Stimulated activated effector memory CD8-positive, alpha-beta T cell treated with anti-CD3 and anti-CD28 coated beads, Interleukin-12 subunit alpha, Interleukin-12 subunit beta, amount 100 ng/mL, for 72 hours (primary cell): ENCODE measurements around the gene CCR4.

Experiments
- ATAC-seq: fragments of 150-1000 bp; cut with Tn5 transposase; 2 replicates; pipeline ENCODE4 v1.10.0; 2021
- DNase-seq, 2 donors: peaks; one replicate each; pipeline ENCODE4 v3.0.0; 2021 to 2022; ENCODE audit warnings: low spot score in 2 of 2
- H3K27ac Mint-ChIP-seq: one replicate; pipeline ENCODE4 v1.8.0; 2022; ENCODE audit warnings: mild to moderate bottlenecking, mixed read lengths
- H3K36me3 Mint-ChIP-seq: one replicate; pipeline ENCODE4 v1.8.0; 2022; ENCODE audit warnings: mild to moderate bottlenecking, mixed read lengths
- H3K4me1 Mint-ChIP-seq: one replicate; pipeline ENCODE4 v1.8.0; 2022; ENCODE audit warnings: mixed read lengths
- H3K4me3 Mint-ChIP-seq: one replicate; pipeline ENCODE4 v1.8.0; 2022; ENCODE audit warnings: mild to moderate bottlenecking, mixed read lengths
- H3K9me3 Mint-ChIP-seq: one replicate; pipeline ENCODE4 v1.8.0; 2022; ENCODE audit warnings: mixed read lengths

The CCR4 gene

DNA sequence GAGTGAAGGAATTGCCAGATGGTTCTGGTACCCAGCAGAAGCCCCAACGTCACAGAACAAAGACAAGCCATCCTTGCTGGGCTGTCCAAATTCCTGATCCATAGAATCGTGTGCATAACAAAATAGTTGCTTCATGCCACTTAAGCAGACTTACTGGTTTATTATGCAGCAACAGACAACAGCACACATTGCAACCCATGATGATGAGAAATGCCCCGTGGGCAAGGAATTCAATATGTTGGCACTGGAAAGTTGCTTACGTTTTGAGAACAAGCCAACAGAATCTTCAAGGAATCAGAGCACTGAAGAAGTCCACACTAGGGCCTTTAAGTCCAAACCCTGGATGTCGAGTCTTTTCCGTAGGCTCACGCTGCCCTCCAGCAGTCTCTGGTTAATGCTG is 40.3 kb downstream of the CCR4 start:
- peaks cover 48% of the 10 kb centered on the region for H3K36me3 Mint-ChIP-seq
- H3K4me1 Mint-ChIP-seq: peaks cover 64% of the 10 kb centered on the region
- H3K9me3 Mint-ChIP-seq: no peaks in the 10 kb centered on the region
- H3K27ac Mint-ChIP-seq: peak overlapping the region; percentile 96
- DNase-seq (no peak), ATAC-seq (no peak)
- peak overlapping the region; percentile 65 for H3K4me3 Mint-ChIP-seq

DNA sequence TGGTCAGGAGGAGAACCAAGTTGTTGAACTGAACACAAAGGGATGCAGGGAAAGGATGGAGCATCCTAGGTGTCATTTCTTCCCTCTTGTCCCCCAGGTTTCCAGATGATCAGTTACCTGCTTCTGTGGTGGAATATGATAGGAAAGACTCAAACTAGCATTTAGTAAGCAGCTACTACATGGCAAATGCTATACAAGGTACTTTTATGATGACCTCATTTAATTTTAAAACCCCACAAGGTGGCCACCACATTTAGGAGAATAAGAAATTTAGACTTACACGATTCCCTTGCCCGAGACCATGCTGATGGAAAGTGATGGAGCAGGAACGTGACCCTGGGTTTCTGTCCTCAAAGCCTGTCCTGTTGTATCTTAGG is 40.9 kb downstream of the CCR4 start:
- Mint-ChIP-seq H3K36me3 (peaks cover 48% of the 10 kb centered on the region), H3K9me3 (no peaks in the 10 kb centered on the region)
- peak; percentile 40 for ATAC-seq

DNA sequence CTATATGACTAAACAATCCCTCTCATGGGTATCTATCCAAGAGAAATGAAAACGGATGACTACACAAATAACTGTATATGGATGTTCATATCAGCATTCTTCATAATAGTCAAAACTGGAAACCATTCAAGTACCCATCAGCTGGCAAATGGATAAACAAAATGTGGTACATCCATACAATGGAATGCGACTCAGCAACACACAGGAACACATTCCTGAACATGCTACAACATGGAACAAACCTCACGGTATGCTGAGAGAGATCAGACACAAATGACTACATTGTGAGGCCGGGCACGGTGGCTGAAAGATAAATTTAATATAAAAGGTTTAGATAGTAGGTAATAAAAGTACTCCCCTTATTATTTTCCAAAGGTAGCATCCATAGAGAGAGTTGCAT is 42.6 kb downstream of the CCR4 start:
- DNase-seq: no peak
- peaks cover 40% of the 10 kb centered on the region for H3K36me3 Mint-ChIP-seq
- H3K27ac Mint-ChIP-seq: peak overlapping the region; percentile 96
- no peaks in the 10 kb centered on the region for H3K9me3 Mint-ChIP-seq
- H3K4me1 Mint-ChIP-seq: peaks cover 74% of the 10 kb centered on the region
- peak overlapping the region; percentile 65 for H3K4me3 Mint-ChIP-seq
- no peak for ATAC-seq

More for the DNA sequence above, 40.9 kb downstream of the CCR4 start:
- no peak for DNase-seq
- Mint-ChIP-seq H3K27ac (peak overlapping the region; percentile 96), H3K4me3 (peak overlapping the region; percentile 65), H3K4me1 (peaks cover 64% of the 10 kb centered on the region)

DNA sequence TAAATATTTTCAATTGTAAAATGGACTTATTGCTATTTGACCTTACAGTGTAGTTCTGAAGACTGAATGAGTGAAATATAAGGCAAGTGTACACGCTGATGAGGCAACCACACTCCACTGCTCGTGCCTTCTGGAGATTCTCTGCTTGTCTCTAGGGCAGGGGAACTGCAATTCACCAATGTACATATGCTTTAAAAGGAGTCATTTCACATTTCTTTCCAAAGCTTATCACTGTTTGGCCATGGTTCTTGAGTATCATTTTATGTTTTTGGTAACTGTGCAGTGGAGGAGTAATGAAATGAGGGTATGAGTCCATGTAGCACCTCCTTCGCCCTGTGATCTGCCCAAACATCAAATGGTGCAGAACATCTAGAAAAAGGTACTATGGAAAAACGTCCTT is 43.7 kb downstream of the CCR4 start:
- ATAC-seq: no peak
- H3K4me3 Mint-ChIP-seq: no peak overlapping the region
- H3K27ac Mint-ChIP-seq: no peak overlapping the region

DNA sequence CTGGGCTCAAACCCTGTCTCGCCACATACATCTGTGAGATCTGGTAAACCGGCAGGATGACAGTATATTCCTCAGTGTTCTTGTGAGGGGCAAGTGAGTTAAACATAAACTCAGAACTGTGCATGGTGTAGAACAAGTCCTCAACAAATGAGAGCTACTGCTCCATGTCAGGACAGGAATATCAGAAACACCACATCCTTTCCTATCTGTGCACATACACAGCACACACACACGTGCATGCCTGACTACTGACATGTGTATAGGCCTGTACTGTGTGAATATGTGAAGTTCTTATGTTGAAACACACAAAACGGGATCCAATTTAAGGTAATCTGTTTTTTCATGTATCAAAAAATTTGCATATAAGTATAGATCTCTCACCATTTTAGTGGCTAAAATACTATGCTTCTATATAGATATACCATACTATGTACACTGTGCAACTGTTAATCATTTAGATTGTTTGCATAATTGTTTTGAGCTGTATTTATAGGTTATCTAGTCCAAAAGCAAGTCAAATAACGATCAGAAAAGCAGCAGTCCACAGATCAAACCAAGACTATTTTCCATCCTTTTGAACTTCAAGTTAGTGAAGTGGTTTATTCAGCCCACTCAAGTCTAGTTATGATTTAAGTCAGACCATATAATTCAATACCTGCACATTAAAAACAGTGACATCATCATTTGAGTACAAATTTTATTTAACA is 44.8 kb downstream of the CCR4 start:
- H3K4me3 Mint-ChIP-seq: no peak overlapping the region
- ATAC-seq (peak; percentile 11), DNase-seq (no peak)
- H3K27ac Mint-ChIP-seq: peak overlapping the region; percentile 71
- H3K9me3 Mint-ChIP-seq: no peaks in the 10 kb centered on the region
- peaks cover 76% of the 10 kb centered on the region for H3K4me1 Mint-ChIP-seq
- H3K36me3 Mint-ChIP-seq: peaks cover 38% of the 10 kb centered on the region

More for the DNA sequence above, 43.7 kb downstream of the CCR4 start:
- Mint-ChIP-seq H3K36me3 (peaks cover 38% of the 10 kb centered on the region), H3K9me3 (no peaks in the 10 kb centered on the region), H3K4me1 (peaks cover 76% of the 10 kb centered on the region)
- DNase-seq: no peak

DNA sequence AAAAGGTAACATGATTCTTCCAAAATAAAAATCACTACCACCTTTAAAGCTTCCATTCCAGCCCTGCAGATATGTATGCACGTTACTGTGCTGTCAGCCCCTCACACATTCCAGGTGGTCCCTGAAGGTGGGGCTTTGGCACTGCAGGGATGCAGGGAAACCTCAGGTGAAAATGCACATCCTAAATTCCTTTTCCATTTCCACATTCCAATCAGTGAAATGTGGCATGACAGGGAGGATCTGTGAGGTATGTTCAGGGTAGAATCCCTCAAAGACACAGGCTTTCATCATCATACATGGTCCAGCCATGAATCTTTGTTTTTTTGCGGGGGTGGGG is 45.3 kb downstream of the CCR4 start:
- Mint-ChIP-seq H3K4me3 (no peak overlapping the region), H3K27ac (peak overlapping the region; percentile 71)

DNA sequence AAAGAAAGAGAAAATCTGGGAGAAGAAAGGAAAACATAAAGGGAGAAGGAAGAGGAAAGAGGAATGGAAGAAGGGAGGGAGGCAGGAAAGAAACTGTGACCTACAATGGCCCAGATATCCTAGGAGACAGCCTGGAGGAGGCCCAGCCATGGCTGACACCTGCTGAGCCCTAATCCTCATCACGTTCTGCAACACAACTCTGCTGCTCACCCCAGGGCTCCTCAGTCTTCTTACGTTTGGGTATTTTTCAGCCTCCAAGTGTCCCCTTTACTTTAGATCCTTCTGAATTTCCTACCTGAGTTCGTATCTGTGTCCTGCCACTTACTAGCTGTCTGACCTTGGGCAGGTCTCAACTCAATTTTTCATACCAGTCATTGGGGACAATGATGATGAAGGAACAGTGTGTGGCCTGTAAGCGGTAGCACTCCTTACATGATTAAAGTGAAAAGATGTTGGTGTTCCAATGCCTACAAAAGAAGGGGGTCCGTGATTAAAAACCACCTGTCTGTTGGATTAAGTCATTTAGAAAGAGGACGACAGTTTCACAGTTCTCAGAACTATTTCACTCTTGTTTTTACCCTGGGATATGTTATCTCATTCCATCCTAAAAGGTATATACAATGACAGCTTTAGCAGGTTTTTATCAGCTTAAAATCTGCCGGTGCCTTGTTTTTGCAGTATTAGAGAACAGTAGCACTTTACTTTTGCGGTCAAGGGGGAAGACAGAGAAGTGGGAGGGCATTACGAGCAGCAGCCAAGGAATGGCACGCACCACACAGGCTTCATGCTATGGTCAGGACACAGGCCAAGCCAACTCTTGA is 47.4 kb downstream of the CCR4 start:
- Mint-ChIP-seq H3K36me3 (peaks cover 31% of the 10 kb centered on the region), H3K4me3 (peak overlapping the region; percentile 27), H3K9me3 (no peaks in the 10 kb centered on the region), H3K27ac (peak overlapping the region; percentile 53), H3K4me1 (peaks cover 75% of the 10 kb centered on the region)
- DNase-seq (no peak), ATAC-seq (peak; percentile 76)

More for the DNA sequence above, 45.3 kb downstream of the CCR4 start:
- Mint-ChIP-seq H3K9me3 (no peaks in the 10 kb centered on the region), H3K4me1 (peaks cover 81% of the 10 kb centered on the region), H3K36me3 (peaks cover 38% of the 10 kb centered on the region)
- ATAC-seq (no peak), DNase-seq (no peak)

DNA sequence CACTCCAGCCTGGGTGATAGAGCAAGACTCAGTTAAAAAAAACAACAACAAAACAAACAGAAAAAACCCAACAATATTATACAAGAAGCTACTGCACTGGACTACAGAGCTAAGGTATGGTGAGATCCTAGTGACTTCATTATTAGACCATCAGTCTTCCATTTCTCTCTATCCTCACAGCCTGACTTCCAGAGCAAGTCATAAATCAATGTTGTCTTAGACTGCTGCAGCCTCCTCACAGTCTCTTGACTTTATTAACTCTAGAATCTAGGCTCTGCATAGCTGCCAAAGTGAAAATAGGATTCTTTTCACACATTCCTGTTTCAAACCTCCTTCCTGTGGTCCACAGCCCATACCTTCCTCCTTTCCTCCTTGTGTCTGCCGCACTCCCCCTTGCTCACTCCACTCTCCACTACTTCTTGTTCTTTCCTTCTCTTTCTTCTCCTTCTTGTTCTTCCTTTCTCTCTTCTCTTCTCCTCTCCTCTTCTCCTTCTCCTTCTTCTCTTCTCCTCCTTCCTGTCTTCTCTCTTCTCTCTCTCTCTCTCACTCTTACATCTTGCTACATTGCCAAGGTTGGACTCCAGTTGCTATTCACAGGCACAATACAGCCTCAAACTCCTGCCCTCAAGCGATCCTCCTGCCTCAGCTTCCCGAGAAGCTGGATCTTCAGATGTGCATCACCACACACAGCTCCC is 49.4 kb downstream of the CCR4 start:
- peaks cover 31% of the 10 kb centered on the region for H3K36me3 Mint-ChIP-seq
- ATAC-seq (no peak), DNase-seq (no peak)
- H3K9me3 Mint-ChIP-seq: no peaks in the 10 kb centered on the region
- H3K4me1 Mint-ChIP-seq: peaks cover 75% of the 10 kb centered on the region
- peak overlapping the region; percentile 8 for H3K4me3 Mint-ChIP-seq
- peak overlapping the region; percentile 32 for H3K27ac Mint-ChIP-seq

DNA sequence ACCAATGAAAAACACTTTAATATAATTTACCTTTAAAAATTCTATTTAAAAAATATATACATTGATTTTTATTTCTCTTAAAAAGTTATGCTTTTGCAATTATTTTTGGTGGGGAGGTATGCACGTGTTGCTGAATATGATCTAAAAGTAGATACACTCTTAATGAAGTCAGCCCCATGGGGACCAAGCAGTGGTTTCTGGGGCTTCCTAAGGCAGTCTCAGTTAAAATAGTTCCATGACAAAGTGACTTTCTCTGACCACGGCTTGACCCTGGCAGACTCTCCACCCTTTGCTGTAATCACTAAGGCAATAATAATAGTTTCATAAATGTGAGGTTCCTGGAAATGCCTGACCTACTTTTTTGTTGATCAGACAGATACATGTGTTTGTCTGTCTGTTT is 50.4 kb downstream of the CCR4 start:
- DNase-seq (no peak), ATAC-seq (peak; percentile 62)
- Mint-ChIP-seq H3K4me1 (peaks cover 71% of the 10 kb centered on the region), H3K4me3 (no peak overlapping the region), H3K9me3 (no peaks in the 10 kb centered on the region), H3K36me3 (peaks cover 31% of the 10 kb centered on the region), H3K27ac (no peak overlapping the region)

DNA sequence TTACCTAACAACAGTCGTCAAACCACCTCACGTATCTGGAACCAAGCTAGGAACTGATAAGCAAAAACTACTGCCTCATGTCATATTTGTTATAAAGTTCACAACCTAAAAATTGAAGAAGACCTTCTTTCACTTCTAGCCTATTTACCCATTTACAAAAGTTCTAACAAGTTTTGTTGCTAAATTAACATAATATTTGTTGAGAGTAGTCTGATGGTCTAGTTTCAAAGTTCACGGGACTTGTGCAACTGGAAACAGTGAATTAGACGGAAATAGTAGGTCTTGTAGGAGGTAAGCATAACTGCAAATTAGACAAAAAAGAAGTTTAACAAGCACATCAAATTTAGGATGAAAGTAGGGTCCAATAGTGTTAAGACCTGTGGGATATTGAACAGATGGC is 51.9 kb downstream of the CCR4 start:
- DNase-seq (no peak), ATAC-seq (no peak)
- H3K9me3 Mint-ChIP-seq: no peaks in the 10 kb centered on the region
- H3K4me3 Mint-ChIP-seq: no peak overlapping the region
- peaks cover 32% of the 10 kb centered on the region for H3K36me3 Mint-ChIP-seq
- no peak overlapping the region for H3K27ac Mint-ChIP-seq
- peaks cover 72% of the 10 kb centered on the region for H3K4me1 Mint-ChIP-seq

DNA sequence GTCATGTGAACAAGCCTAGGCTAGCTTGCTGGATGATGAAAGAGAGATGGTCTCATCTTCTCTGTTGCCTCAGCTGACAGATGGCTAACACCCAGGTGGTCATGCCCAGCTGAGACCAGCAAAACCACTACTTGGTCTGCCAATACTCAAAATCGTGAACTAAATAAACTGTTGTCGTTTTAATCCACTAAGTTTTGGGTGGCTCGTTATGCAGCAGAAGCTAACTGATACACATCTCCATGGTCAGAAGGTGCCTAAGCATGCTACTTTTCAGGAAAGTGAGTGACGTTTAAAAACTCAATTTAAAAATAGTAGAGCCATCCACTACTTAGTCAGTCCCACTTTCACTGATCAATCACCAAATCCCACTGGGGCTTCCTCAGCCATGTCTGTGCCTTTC is 52.8 kb downstream of the CCR4 start:
- H3K4me1 Mint-ChIP-seq: peaks cover 68% of the 10 kb centered on the region
- no peak for ATAC-seq
- no peak overlapping the region for H3K27ac Mint-ChIP-seq
- H3K4me3 Mint-ChIP-seq: no peak overlapping the region
- H3K9me3 Mint-ChIP-seq: no peaks in the 10 kb centered on the region
- peaks cover 29% of the 10 kb centered on the region for H3K36me3 Mint-ChIP-seq
- no peak for DNase-seq

DNA sequence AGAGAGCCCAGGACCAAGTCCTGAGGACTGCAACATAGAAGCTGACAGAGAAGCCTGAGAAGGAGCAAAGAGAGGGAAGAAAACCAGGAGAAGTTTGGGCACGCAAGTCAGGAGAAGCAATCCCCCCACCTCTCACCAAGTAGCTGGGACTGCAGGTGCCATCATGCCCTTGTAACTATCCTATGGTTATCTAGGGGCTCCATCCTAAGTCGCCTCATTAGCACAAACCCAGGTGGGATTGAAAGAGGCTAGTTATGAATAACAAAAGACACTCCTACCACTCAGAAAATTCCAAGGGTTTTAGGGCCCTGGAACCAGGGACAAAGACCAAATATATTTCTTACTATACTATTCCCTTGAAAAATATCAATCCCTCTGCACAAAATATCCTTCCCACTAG is 53.5 kb downstream of the CCR4 start:
- Mint-ChIP-seq H3K4me1 (peaks cover 61% of the 10 kb centered on the region), H3K36me3 (peaks cover 22% of the 10 kb centered on the region), H3K4me3 (no peak overlapping the region), H3K9me3 (no peaks in the 10 kb centered on the region), H3K27ac (peak overlapping the region; percentile 16)
- ATAC-seq (no peak), DNase-seq (no peak)
